Common myeloid progenitor, CD34-positive (primary cell): Measurements from ENCODE around the gene CCDC167.

Source experiments
- CTCF ChIA-PET: fragments of 350-600 bp; sonication (Branson Sonifier 250); formaldehyde crosslinking; loops from one replicate; lab custom pipeline; 2021; ENCODE audit warnings: antibody characterized with exemption; lab: Charles Lee
- POLR2A ChIA-PET: fragments of 350-600 bp; sonication (Branson Sonifier 250); formaldehyde crosslinking; loops from one replicate; lab custom pipeline; 2021; ENCODE audit warnings: antibody characterized with exemption; lab: Charles Lee
- DNase-seq, 3 donors: peaks; one replicate each; pipeline versions ENCODE4 v3.0.0 to v3.0.0-alpha.2; 2013
- H3K27ac ChIP-seq, 2 experiments: 1 replicate in 1 of 2; 2 replicates in 1 of 2; pipeline ENCODE4 v1.7.0; 2013; ENCODE audit warnings: inconsistent platforms in 2 of 2, low read length in 2 of 2, mild to moderate bottlenecking in 2 of 2, low read depth in 1 of 2, moderate library complexity in 1 of 2; ENCODE audit not compliant: severe bottlenecking in 2 of 2, insufficient read depth in 1 of 2, poor library complexity in 1 of 2
- H3K27me3 ChIP-seq, 5 experiments: replicated peaks in 2 of 5; 1 replicate in 3 of 5; 2 replicates in 2 of 5; pipeline versions ENCODE4 v1.6.1 to v1.7.0; 2013; ENCODE audit warnings: low read length in 4 of 5, mild to moderate bottlenecking in 2 of 5, moderate library complexity in 2 of 5, inconsistent platforms in 1 of 5; ENCODE audit not compliant: insufficient read depth in 5 of 5, control insufficient read depth in 4 of 5
- H3K36me3 ChIP-seq, 4 experiments: 1 replicate in 2 of 4; 2 replicates in 2 of 4; pipeline versions ENCODE4 v1.6.1 to v1.7.0; 2013; ENCODE audit warnings: low read length in 3 of 4, control low read depth in 1 of 4, mild to moderate bottlenecking in 1 of 4; ENCODE audit not compliant: control insufficient read depth in 4 of 4, insufficient read depth in 4 of 4
- H3K4me1 ChIP-seq, 4 experiments: 1 replicate in 3 of 4; 2 replicates in 1 of 4; pipeline versions ENCODE4 v1.6.1 to v1.7.1; 2013; ENCODE audit warnings: low read length in 3 of 4, mild to moderate bottlenecking in 3 of 4, control low read depth in 1 of 4, inconsistent platforms in 1 of 4, moderate library complexity in 1 of 4; ENCODE audit not compliant: control insufficient read depth in 4 of 4, insufficient read depth in 4 of 4; ENCODE audit errors: control extremely low read depth in 1 of 4
- H3K4me3 ChIP-seq, 7 experiments: 1 replicate in 4 of 7; 2 replicates in 3 of 7; pipeline versions ENCODE4 v1.5.1 to v1.7.0; 2013; ENCODE audit warnings: mild to moderate bottlenecking in 7 of 7, low read length in 6 of 7, moderate library complexity in 6 of 7, inconsistent platforms in 2 of 7, low read depth in 2 of 7, control low read depth in 1 of 7; ENCODE audit not compliant: insufficient read depth in 4 of 7, control insufficient read depth in 1 of 7; ENCODE audit errors: extremely low read depth in 1 of 7
- H3K9me3 ChIP-seq, 5 experiments: 1 replicate in 4 of 5; 2 replicates in 1 of 5; pipeline versions ENCODE4 v1.6.1 to v1.7.1; 2013; ENCODE audit warnings: low read length in 4 of 5, mild to moderate bottlenecking in 2 of 5, inconsistent platforms in 1 of 5, low read depth in 1 of 5, moderate library complexity in 1 of 5; ENCODE audit not compliant: control insufficient read depth in 4 of 5, insufficient read depth in 2 of 5; ENCODE audit errors: control extremely low read depth in 1 of 5
- WGBS: methylation state at CpG from one replicate; pipeline ENCODE4 v1.1.5; 2013; ENCODE audit not compliant: insufficient coverage; 5-methylcytosine and 5-hydroxymethylcytosine counted together

The CCDC167 gene

GRCh38 chr6:37438930-37439329 is 60.8 kb downstream of the CCDC167 start:
- Histone ChIP-seq H3K4me3 (no peak overlapping the region), H3K36me3 (peaks cover 10 to 56% (median 26%) of the 10 kb centered on the region in 4 experiments), H3K4me1 (peaks cover 2 to 16% (median 5%) of the 10 kb centered on the region in 4 experiments), H3K27ac (peak overlapping the region in 1 of 2 experiments; percentile 28), H3K9me3 (no peaks in the 10 kb centered on the region), H3K27me3 (no peaks in the 10 kb centered on the region)
- POLR2A ChIA-PET = no interaction called here
- no peak for DNase-seq
- no CpG with 5 or more reads among the region's 1 CpG for WGBS
- CTCF ChIA-PET = interaction anchor here (1.7 kb wide), 1 partner anchor 74 kb away, joined by 3 read pairs; no protein-coding TSS in a partner anchor

GRCh38 chr6:37435816-37436215 is 63.9 kb downstream of the CCDC167 start:
- H3K9me3 ChIP-seq = no peaks in the 10 kb centered on the region
- no peak overlapping the region for H3K4me3 ChIP-seq
- H3K4me1 ChIP-seq = peaks cover 10 to 19% (median 15%) of the 10 kb centered on the region in 4 experiments
- H3K27me3 ChIP-seq = no peaks in the 10 kb centered on the region
- 92% methylated on average over 5 of the region's 5 CpGs for WGBS
- no peak for DNase-seq
- no peak overlapping the region for H3K27ac ChIP-seq
- ChIA-PET CTCF (no interaction called here), POLR2A (no interaction called here)
- H3K36me3 ChIP-seq = peaks cover 10 to 44% (median 25%) of the 10 kb centered on the region in 4 experiments

- no peak for DNase-seq
- Histone ChIP-seq H3K4me1 (peaks cover 10 to 19% (median 15%) of the 10 kb centered on the region in 4 experiments), H3K9me3 (no peaks in the 10 kb centered on the region), H3K27me3 (no peaks in the 10 kb centered on the region), H3K4me3 (no peak overlapping the region), H3K27ac (no peak overlapping the region), H3K36me3 (peaks cover 10 to 39% (median 23%) of the 10 kb centered on the region in 4 experiments)
- POLR2A ChIA-PET = no interaction called here
- CTCF ChIA-PET = no interaction called here
- WGBS = 100% methylated on average over 4 of the region's 4 CpGs
Observed at GRCh38 chr6:37435373-37435772, 64.3 kb downstream of the CCDC167 start.

- H3K27ac ChIP-seq = peak overlapping the region; percentile 85 to 89
- no peaks in the 10 kb centered on the region for H3K27me3 ChIP-seq
- no peaks in the 10 kb centered on the region for H3K9me3 ChIP-seq
- POLR2A ChIA-PET = no interaction called here
- peaks cover 10 to 19% (median 15%) of the 10 kb centered on the region in 4 experiments for H3K4me1 ChIP-seq
- peak; percentile 9 to 48 (median 46) for DNase-seq
- CTCF ChIA-PET = no interaction called here
- peak overlapping the region; percentile 75 to 100 (median 88) for H3K4me3 ChIP-seq
- peaks cover 10 to 31% (median 19%) of the 10 kb centered on the region in 4 experiments for H3K36me3 ChIP-seq
- 28% methylated on average over 12 of the region's 13 CpGs for WGBS
Observed at GRCh38 chr6:37433657-37434271, 65.9 kb downstream of the CCDC167 start.
